ENCODE data around the gene TMPRSS6. TPM values are rescaled to one million over a fixed set of nuclear protein-coding genes. Genes with fewer than 3 reads are reported as not detected.
A peak's percentile ranks its signal among the peaks of the same experiment; 100 is the strongest.

The TMPRSS6 gene
- total RNA-seq, 6 experiments from 2014 or later, result 40.7 to 104 (median 60.6) TPM

DNA sequence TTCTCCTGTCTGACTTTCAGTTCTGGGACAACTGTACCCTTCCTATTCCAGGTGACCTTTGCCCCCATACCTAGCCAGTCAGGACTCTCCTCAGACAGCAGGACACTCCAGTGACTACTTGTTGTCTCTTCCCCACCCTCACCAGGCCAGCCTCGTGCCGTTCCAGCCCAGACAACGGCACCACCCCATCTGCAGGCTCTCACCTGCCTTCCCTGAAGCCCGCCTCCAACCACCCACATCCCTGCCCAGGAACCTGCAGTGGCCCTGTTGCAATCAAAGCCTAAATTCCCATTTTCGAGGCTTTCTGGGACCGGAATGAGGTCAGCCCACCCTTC lies 36.5 kb upstream of the TMPRSS6 start:
- Histone ChIP-seq H3K4me3 (no peak overlapping the region), H3K27me3 (no peaks in the 10 kb centered on the region), H3K27ac (no peak overlapping the region), H3K9me3 (no peaks in the 10 kb centered on the region), H3K4me1 (peaks cover 0 to 8% (median 3%) of the 10 kb centered on the region in 4 donors), H3K36me3 (no peaks in the 10 kb centered on the region)
- 43% methylated on average over 3 of the region's 6 CpGs for WGBS (ENCODE audit: insufficient coverage, low coverage, low lambda C conversion rate, missing lambda C conversion rate)
- ATAC-seq (peak; percentile 54 to 75 (median 66)), DNase-seq (peak in 1 of 3 donors; percentile 59)
- intact Hi-C loops (cut with DNase I), result no loop called here
- TF ChIP-seq, protein P1, sequence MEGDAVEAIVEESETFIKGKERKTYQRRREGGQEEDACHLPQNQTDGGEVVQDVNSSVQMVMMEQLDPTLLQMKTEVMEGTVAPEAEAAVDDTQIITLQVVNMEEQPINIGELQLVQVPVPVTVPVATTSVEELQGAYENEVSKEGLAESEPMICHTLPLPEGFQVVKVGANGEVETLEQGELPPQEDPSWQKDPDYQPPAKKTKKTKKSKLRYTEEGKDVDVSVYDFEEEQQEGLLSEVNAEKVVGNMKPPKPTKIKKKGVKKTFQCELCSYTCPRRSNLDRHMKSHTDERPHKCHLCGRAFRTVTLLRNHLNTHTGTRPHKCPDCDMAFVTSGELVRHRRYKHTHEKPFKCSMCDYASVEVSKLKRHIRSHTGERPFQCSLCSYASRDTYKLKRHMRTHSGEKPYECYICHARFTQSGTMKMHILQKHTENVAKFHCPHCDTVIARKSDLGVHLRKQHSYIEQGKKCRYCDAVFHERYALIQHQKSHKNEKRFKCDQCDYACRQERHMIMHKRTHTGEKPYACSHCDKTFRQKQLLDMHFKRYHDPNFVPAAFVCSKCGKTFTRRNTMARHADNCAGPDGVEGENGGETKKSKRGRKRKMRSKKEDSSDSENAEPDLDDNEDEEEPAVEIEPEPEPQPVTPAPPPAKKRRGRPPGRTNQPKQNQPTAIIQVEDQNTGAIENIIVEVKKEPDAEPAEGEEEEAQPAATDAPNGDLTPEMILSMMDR (IDR thresholded peaks at IDR 0.05), result no peak
- TF ChIP-seq POLR2A (IDR thresholded peaks at IDR 0.05), result no peak

DNA sequence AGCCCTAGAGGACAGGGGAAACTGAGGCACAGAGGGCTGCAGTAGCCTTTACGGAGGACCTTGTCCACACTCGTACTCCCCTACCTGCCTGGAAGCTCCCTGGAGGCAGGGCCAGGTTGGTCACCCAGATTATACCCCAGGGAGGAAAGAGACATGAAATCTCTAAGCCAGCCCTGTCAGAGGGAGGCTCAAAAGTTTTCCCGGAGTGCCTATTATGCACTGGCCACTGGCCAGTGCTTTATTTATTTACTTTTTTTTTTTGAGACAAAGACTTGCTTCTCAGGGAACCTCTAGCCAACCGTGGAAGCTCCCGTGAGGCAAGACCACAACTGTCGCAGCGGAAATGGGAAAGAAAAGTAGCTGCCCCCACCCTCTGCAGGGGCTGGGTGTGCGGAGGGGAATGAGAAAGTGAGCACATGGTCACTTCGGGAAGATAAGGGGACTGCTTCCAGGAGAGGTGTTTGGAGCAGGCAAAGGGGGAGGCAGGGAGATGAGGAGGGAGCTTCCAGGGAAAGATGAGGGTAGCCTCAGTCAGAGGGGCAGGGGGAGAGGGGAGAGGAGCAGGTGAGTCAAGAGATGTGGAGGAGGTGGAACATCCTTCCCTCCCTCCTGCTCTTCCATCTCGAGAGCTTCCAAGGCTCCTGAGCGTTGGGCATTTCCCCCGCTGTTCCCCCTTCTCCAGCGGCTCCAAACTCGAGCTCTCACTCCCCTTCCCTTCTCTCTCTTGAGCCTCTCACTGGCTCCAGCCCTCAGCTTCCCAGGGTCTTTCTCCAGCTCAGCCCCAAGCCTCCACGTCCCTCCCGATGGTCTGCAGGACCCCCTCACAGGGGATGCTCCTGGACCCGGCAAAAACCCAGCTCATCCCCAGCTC lies 35.9 kb upstream of the TMPRSS6 start:
- no peak for ATAC-seq

DNA sequence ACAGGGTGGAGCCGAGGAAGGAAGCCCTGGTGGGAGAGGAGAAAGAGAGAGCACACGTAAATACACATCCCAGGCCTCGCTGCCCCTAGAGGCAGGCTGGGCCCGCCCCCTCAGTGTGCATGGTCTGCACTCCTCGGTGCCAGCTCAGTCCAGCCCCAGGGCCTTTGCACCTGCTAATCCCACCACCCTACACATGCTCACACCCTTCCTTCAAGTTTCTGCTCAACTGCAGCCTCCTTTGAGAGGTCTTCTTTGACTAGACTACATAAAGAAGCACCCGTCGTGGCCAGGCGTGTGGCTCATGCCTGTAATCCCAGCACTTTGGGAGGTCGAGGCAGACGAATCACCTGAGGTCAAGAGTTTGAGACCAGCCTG lies 34.7 kb upstream of the TMPRSS6 start:
- intact Hi-C loops (cut with DNase I), result no loop called here
- H3K4me3 ChIP-seq, result no peak overlapping the region
- H3K9me3 ChIP-seq, result no peaks in the 10 kb centered on the region
- DNase-seq (no peak), ATAC-seq (no peak)
- no peak overlapping the region for H3K27ac ChIP-seq
- 86% methylated on average over 5 of the region's 10 CpGs for WGBS (ENCODE audit: insufficient coverage, low coverage, low lambda C conversion rate, missing lambda C conversion rate)
- no peaks in the 10 kb centered on the region for H3K36me3 ChIP-seq
- TF ChIP-seq, protein P1 (IDR thresholded peaks at IDR 0.05), result no peak
- TF ChIP-seq POLR2A (IDR thresholded peaks at IDR 0.05), result no peak
- peaks cover 0 to 8% (median 3%) of the 10 kb centered on the region in 4 donors for H3K4me1 ChIP-seq
- H3K27me3 ChIP-seq, result no peaks in the 10 kb centered on the region

More for the DNA sequence above, 35.9 kb upstream of the TMPRSS6 start:
- 42% methylated on average over 12 of the region's 17 CpGs for WGBS (ENCODE audit: insufficient coverage, low coverage, low lambda C conversion rate, missing lambda C conversion rate)
- intact Hi-C loops (cut with DNase I), result no loop called here
- Histone ChIP-seq H3K36me3 (no peaks in the 10 kb centered on the region), H3K4me3 (no peak overlapping the region), H3K27me3 (no peaks in the 10 kb centered on the region), H3K4me1 (peaks cover 0 to 8% (median 3%) of the 10 kb centered on the region in 4 donors), H3K27ac (no peak overlapping the region), H3K9me3 (no peaks in the 10 kb centered on the region)
- TF ChIP-seq, protein P1 (IDR thresholded peaks at IDR 0.05), result no peak
- TF ChIP-seq POLR2A (IDR thresholded peaks at IDR 0.05), result no peak
- DNase-seq, result no peak

DNA sequence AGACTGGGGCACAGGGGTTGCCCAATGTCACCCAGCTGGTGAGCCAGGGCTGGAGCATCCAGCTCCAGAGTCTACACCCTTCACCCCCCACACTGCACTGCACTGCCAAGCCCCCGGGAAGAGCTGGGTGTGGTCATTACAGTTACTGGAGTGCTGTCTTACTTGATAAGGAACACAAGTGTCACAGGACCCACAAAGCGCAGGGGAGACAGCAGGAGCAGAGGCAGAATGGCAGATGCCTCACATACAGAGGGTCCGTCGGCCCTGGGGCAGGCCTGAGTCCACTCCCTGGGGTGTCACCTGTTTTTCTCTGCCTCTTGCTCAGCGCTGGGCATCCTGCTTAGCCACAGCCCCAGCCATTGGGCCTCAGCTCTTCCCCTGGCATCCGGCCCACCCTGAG lies 32.5 kb upstream of the TMPRSS6 start:
- TF ChIP-seq, protein P1 (IDR thresholded peaks at IDR 0.05), result no peak
- no peak for TF ChIP-seq POLR2A (IDR thresholded peaks at IDR 0.05)
- no peaks in the 10 kb centered on the region for H3K9me3 ChIP-seq
- no peak overlapping the region for H3K27ac ChIP-seq
- intact Hi-C loops (cut with DNase I), result no loop called here
- DNase-seq, result no peak
- no peak overlapping the region for H3K4me3 ChIP-seq
- H3K27me3 ChIP-seq, result no peaks in the 10 kb centered on the region
- no peaks in the 10 kb centered on the region for H3K36me3 ChIP-seq
- H3K4me1 ChIP-seq, result peaks cover 0 to 8% (median 3%) of the 10 kb centered on the region in 4 donors
- ATAC-seq, result no peak
- 80% methylated on average over 1 of the region's 6 CpGs for WGBS (ENCODE audit: insufficient coverage, low coverage, low lambda C conversion rate, missing lambda C conversion rate)

Measured in right lobe of liver (tissue), 6 donors.